ENCODE data around the gene SHC1.
A peak's percentile ranks its signal among the peaks of the same experiment; 100 is the strongest.
"Not testable (repeated sequence)": the region's sequence is repeated elsewhere in the genome, so short reads cannot be mapped to it uniquely, and the experiment has no call there.

Gene SHC1

DNA sequence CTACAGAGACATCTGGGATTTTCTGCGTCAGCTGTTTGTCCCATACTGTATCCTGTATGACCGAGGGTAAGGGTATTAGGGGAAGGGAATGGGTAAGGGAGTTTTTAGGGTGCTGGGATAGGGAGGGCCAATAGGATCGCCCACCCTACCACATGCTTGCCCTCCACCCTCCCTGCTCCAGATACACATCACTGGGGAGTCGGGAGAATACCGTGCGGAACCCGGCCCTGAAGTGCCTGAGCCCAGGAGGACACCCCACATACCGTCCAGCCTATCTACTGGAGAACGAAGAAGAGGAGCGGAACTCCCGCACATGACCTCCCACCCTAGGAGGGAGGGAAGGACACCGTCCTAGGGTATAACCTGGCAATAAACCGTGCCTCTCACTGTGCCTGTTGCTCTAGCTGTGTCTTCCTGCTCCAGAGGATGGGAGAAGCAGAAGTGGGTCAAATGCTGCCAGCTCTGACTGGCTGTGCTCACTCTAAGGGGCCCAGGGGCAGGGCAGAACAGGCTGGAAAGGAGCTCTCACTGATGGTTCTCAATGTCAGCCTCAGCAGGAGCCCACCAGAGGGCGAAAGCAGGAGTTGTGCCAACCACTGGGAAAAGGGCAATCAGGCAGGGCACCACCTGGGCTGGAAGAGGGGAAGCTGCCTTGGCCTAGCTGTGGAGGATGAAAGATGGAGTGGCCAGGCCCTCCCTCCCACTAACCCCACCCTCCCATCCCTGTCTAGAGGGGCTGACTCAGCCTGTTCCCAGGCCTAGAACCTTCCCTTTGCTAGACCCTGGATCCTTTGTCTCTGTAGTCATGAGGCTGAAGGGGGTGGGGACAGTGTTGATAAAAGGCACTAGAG lies 22.4 kb upstream of the SHC1 start:
- TF ChIP-seq, protein P1, sequence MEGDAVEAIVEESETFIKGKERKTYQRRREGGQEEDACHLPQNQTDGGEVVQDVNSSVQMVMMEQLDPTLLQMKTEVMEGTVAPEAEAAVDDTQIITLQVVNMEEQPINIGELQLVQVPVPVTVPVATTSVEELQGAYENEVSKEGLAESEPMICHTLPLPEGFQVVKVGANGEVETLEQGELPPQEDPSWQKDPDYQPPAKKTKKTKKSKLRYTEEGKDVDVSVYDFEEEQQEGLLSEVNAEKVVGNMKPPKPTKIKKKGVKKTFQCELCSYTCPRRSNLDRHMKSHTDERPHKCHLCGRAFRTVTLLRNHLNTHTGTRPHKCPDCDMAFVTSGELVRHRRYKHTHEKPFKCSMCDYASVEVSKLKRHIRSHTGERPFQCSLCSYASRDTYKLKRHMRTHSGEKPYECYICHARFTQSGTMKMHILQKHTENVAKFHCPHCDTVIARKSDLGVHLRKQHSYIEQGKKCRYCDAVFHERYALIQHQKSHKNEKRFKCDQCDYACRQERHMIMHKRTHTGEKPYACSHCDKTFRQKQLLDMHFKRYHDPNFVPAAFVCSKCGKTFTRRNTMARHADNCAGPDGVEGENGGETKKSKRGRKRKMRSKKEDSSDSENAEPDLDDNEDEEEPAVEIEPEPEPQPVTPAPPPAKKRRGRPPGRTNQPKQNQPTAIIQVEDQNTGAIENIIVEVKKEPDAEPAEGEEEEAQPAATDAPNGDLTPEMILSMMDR (IDR thresholded peaks at IDR 0.05; ENCODE audit: borderline replicate concordance, insufficient read depth, low read depth, low read length) = 0 out of 2 replicates have a peak, but pooled peaks have one; percentile 3
- H3K4me3 ChIP-seq (ENCODE audit: low read depth, low read length) = no peak overlapping the region

DNA sequence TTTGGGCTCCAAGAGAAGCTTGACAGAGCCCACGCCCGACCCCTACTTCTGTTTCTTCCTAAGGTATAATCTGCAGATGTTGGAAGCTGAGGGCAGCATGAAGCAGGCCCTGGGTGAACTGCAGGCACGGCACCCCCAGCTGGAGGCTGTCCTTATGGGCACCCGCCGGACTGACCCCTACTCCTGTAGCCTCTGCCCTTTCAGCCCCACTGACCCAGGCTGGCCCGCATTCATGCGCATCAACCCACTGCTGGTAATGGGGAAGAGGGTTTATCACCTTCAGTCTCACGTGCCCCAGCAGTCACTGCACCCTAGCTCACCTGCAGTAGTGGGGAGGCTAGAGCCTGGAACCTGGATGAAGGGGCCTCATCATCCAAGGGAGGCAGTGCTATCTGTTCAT lies 19.7 kb upstream of the SHC1 start:
- no peak overlapping the region for H3K4me3 ChIP-seq (ENCODE audit: low read depth, low read length)
- TF ChIP-seq, protein P1 (IDR thresholded peaks at IDR 0.05; ENCODE audit: borderline replicate concordance, insufficient read depth, low read depth, low read length) = no peak

DNA sequence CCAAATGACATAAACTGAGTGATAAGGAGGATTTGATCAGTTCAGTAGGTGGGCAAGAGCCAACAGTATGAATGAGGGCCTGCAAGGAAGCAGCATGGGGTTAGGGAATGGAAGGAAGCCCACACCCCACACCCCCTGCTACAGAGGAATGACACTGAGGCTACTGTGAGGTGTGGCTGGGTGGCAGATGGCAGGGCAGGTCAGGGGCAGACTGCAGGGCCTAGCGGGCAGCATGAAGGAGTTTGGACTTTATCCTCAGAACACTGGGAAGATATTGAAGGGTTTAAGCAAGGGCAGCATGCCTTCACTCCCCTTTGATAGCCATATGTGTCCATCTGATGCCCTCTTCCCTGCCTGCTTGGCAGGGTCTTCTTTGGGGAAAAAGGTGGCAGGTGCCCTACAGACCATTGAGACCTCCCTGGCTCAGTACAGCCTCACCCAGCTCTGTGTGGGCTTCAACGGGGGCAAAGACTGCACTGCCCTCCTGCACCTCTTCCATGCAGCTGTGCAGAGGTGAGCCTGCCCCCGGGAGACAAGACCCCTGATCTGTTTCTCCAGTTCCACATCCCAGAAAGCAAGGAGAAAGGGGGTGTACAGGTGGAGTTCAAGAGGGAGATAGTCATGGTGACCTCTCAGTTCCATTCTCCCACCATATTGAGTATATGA lies 18.8 kb upstream of the SHC1 start:
- TF ChIP-seq, protein P1 (IDR thresholded peaks at IDR 0.05; ENCODE audit: borderline replicate concordance, insufficient read depth, low read depth, low read length) = no peak
- no peak overlapping the region for H3K4me3 ChIP-seq (ENCODE audit: low read depth, low read length)

DNA sequence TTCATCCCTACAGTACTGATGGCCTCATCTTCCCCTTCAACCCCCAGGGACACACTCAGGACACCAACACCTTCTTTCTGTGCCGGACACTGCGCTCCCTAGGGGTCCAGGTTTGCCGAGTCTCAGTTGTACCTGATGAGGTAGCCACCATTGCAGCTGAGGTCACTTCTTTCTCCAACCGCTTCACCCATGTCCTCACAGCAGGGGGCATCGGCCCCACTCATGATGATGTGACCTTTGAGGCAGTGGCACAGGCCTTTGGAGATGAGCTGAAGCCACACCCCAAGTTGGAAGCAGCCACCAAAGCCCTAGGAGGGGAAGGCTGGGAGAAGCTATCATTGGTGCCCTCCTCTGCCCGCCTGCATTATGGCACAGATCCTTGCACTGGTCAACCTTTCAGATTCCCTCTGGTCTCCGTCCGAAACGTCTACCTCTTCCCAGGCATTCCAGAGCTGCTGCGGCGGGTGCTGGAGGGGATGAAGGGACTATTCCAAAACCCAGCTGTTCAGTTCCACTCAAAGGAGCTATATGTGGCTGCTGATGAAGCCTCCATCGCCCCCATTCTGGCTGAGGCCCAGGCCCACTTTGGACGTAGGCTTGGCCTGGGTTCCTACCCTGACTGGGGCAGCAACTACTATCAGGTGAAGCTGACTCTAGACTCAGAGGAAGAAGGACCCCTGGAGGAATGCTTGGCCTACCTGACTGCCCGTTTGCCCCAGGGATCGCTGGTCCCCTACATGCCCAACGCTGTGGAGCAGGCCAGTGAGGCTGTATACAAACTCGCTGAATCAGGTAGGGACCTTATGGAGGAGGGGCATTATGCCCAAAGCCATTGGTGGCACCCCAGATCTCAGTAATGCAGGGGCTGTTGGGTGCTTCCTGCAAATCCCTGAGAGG lies 17.8 kb upstream of the SHC1 start:
- TF ChIP-seq, protein P1 (IDR thresholded peaks at IDR 0.05; ENCODE audit: borderline replicate concordance, insufficient read depth, low read depth, low read length) = no peak
- H3K4me3 ChIP-seq (ENCODE audit: low read depth, low read length) = no peak overlapping the region

DNA sequence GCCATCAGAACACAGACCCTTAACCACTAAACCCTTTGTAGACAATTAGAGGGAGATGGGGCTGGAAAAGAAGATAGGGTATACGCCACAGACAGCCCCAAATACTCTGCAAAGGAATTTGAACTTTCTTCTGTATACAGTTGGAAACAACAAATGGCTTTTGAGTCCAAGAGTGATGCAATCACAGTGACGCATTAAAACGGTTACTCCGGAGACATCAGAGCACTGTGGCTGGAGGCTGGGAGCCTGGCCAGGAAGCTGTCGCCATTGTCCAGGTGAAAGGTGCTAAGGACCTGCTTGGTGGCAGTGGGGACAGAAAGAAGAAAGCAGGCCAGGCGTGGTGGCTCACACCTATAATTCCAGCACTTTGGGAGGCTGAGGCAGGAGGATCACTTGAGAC lies 16.8 kb upstream of the SHC1 start:
- TF ChIP-seq, protein P1 (IDR thresholded peaks at IDR 0.05; ENCODE audit: borderline replicate concordance, insufficient read depth, low read depth, low read length) = no peak
- H3K4me3 ChIP-seq (ENCODE audit: low read depth, low read length) = no peak overlapping the region

DNA sequence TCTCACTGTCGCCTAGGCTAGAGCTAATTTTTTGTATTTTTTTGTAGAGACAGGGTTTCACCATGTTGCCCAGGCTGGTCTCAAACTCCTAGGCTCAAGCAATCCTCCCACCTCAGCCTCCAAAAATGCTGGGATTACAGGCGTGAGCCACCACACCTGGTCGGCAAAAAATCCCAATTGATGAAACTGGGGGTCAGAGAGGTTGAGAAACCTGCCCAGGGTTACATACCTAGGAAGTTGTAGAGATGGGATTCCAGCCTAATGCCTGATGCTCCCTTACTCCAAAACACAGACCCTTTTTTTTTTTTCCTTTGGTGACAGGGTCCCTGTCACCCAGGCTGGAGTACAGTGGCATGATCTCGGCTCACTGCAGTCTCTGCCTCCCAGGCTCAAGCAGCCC lies 16.2 kb upstream of the SHC1 start:
- not testable (repeated sequence) for H3K4me3 ChIP-seq (ENCODE audit: low read depth, low read length)

DNA sequence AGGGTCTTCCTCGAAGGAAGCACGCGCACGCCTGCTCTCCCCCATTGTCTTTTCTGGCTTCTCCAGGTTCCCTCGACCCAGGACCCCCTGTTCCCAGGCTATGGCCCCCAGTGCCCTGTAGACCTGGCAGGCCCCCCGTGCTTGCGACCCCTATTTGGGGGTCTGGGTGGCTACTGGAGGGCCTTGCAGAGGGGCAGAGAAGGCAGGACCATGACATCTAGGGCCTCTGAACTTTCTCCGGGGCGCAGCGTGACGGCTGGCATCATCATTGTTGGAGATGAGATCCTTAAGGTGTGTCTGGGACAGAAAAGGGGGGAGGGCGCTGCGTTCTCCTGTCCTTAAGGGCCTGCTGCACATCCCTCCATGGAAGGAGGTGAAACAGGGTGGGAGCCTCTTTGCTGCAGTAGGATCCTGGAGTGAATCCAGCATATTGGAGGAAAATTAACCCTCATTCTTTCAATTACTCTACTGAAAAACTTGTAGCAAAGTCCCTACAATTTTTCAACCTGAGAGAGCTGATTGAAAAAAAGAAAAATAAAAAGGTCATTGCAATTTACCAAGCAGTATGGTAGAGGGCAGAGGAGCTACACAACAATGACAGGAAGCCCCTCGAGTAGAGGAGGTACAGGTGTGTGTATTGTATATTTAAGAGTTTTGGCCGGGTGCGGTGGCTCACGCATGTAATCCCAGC lies 13.4 kb upstream of the SHC1 start:
- H3K4me3 ChIP-seq (ENCODE audit: low read depth, low read length) = peak overlapping the region; percentile 70
- TF ChIP-seq, protein P1 (IDR thresholded peaks at IDR 0.05; ENCODE audit: borderline replicate concordance, insufficient read depth, low read depth, low read length) = no peak
